Activated naive CD4-positive, alpha-beta T cell treated with Interleukin-2 at 50 U/mL for 16 hours (primary cell): ENCODE measurements around the gene HTRA3.

Source experiments
- DNase-seq: peaks from one replicate; pipeline ENCODE4 v3.0.0-alpha.2; 2020

HTRA3 gene

DNA sequence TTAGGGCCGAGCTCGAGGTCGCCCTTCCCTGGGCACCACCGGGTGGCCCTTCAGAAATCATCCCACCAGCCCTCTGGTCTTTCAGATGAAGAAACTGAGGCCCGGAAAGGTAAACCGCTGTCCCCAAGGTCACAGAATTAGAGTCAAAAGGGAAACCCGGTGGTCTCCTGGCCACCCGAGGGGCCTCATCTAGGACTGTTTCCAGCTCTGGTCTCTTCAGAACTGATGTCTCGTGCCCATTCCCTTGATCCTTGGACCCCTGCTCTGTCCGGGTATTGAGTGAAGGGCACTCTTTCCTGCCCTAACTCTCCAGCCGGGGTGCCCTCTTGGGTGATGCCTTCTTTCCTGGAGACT, 841 bp downstream of the HTRA3 start:
- no peak for DNase-seq

DNA sequence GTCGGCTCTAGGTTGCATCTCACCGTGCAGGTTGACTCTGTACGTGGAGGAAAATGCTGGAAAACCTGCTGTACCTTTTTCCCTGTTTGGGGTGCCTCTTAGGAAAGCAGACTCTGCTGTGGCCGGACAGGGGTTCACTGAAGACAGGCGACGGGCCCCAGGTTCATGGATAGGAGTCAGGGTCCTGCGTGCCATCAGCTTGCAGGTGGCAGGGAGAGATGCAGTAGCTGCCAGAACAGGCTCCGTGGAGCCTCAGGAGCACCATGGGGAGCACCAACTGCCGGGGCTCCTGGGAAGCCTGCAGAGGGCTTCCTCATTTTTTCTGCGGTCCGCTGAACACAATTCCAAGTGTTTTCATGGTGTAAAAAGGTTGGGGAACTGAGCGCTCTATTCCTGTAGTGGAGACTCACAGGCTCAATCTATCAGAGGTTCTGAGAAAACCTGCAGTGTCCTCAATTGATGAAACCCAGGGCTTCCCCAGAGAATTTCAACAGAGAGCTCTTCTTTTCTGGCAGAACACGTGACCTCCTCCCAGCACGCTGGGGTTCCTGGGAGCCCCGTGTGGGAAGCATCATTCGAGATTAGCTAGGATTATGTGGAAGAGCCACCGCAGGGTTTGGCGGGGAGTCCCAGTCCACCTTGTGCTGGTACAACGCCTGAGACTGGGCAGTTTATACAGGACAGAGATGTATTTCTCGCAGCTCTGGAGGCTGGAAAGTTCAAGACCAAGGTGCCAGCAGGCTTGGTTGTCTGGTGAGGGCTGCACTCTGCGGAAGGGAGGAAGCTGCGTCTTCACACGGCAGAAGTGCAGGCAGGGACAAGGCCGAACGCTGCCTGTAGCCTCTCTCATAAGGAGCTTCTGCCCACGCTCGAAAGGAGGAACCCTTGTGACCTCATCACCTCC, 1.6 kb downstream of the HTRA3 start:
- no peak for DNase-seq

DNA sequence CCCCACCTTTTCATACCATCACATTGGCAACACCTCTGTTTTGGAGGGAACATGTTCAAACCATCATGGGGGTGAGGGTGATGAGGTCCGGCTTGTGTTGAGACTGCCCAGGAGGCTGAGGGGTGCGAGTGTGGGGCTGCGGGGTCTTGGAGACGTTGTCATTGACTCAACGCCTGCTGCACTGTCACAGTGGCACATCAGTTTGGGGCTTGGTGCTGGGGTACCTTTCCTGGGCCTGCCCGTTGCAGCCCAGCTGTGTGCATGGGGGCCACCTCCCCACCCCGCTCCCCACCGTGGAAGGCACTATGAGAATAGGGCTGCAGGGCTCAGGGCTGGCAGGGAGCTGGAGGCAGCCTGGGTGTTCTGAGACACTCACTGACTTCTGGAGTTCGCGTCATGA, 2.3 kb downstream of the HTRA3 start:
- no peak for DNase-seq

DNA sequence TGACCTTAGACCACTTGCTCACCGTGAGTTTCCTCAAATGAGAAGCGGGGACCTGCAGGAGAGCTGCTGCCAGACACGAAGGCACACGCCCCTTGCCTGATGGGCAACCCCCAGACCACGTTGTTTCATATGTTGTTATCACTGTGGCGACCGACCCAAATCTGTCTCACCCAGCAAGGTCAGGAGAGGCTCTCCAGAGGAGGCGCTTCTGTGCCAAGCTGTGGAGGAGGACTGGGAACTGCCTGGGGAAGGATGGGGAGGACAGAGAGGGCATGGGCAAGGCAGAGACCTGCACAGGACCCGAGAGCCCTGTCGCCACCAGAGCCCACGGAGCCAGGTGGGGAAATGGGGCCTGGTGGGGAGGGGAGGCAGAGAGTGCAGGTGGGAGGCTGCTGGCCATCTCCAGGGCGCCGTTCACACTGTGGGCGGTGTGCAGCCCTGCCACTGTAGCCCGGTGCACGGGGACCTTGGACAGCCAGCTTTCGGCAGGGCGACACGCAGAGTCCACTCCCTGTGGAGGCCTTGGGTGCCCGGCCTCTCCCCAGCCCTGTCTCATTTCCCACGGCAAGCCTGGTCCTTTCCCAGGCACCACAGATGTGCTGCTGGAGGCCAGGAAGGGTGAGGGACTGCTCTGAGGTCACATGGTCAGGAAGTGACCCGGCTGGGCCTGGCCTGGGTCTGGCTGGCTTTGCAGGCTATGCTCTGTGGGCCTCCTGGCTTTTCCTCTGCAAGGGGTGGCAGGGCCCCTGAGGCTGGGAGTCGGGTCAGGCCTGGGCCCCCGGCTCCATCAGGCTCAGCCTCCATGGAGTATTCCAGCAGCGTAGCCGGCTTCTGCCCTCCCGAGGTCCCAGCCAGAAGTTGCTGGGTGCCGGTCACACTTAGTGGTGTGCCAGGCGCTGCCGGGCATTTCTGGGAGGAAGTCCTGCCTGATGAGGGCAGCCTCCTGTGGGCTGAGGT, 3.2 kb downstream of the HTRA3 start:
- no peak for DNase-seq

DNA sequence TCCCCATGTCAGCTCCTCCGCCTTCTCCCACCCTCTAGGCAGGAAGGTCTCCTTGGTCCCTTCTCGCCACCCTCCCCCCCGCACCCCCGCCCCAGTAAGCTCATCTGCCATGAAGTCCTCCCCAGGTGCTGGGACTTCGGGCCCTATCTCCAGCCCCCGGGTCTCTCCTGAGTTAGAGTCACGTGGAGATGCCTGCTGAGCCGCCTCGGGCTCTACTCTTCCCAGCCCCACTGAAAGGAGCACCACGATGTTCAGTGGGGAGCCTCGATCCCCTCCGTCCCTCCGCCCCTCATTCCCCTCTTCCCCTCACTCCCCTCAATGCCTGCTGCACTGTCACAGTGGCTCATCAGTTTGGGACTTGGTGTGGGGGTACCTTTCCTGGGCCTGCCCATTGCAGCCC, 3.9 kb downstream of the HTRA3 start:
- DNase-seq = no peak

DNA sequence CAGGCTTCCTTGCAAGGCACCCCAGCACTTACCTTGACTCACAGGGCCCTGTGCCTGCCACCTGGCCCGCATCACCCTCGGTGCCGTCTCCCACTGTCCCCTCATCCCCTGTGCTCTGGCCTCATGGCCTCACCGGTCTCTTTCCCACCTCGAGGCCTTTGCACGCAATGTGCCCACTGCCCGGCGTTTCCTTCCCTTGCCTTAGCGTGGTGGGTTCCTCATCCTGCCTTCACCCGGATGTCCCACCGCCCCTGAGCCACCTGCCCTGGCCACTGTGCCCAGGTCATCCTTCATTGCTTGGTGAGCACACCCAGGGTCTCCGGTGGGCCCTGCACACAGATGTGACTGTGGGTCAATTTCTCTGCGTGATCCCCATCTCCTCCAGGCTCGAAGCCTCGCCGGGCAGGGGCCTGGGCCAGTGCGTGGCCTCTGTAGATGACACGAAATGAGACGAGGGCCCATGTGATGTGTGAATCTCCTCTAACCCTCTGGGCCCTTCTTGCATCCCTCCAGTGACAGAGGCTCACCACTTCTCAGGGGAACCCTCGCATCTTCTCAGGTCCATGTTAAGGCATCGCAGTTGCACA, 4.6 kb downstream of the HTRA3 start:
- DNase-seq = no peak

DNA sequence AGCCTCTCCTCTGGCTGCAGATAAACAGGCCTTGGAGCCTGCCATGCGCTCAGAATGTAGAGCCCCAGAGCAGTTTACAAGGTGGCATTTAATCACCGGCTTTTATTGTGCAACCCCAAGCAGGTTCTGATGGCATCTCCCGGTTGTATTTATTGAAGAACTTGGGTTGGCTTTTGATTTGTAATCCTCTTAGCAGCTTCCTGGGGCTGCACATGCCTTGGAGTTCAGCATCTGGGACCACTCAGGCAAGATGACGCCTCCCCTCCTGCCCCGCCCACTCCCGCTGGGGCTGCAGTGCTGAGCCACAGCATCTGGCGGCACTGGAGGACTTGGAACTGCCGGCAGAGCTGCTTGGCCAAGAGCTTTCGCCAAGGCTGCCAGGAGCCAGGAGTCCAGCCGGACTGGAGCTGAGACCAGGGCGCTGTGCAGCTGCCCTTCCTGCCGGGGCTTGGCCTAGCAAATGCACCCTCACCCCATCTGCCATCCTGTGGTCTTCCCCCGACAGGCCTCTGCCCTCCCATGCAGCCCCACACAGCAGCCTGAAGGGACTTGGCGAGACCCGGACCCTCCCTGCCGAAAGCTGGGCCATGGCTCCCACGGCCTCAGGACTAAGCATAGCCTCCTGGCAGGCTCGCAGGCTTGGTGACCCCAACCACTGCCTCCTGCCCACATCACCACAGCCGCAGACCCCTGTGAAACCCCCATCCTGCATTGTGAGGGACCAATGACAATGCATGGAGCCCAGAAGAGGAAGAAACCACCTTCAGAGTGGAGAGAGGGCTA, 5.4 kb downstream of the HTRA3 start:
- no peak for DNase-seq

DNA sequence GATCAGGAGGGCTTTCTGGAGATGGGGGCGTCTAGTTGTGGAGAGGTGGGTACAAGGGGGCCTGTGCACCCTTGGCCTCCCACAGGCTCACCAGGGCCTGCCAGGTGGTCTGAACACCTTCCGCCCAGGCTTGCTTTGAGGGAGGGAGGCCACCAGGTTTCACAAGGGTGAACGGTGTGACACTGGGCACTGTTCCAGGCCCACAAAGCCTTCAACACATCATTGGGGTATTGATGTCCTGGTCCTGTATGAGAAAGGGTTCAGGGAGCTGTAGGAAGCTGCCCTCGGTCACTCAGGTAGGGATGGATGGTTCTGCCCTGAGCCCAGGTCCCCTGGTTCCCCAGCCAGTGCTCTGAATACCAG, 6.0 kb downstream of the HTRA3 start:
- DNase-seq = no peak

DNA sequence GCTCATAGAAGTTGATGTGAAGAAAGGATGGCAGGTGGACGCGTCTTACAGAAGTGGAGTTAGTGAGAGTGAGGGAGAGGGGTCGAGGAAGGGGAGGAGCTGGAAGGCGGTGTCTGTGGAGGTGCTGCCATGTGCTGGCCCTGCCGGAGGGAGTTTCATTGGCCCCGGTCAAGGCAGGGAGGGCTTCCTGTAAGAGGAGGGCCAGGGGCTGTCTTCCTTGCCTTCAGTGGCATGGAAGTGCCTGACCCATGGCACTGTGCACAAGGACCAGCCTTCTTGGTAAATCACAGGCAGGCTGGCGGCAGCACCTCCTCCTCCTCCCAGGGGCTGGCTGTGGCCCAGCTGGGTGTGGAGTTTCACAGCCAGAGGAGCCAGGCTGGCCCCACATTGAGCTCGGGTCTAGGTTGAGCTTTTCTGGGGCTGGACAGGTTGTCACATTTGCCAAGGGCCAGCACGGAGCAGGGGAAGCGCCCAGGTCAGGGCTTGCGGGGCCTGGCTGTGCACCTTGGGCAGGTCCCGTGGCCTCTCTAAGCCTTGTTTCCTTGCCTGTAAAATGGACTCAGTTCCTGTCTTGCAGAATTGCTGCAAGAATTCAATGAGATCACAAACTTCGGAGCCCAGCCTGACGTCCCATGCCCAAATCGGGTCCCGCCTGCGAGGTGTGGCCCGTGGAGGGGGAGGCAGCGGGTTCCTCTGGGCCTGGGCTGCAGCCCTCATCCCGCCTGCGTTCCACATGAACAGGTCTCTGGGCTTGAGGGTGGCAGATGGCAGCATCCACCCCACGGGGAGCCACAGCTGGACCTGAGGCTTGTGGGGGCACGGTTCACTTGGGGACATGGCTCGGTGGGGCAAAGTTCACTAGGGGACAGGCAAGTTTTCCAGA, 7.0 kb downstream of the HTRA3 start:
- no peak for DNase-seq

DNA sequence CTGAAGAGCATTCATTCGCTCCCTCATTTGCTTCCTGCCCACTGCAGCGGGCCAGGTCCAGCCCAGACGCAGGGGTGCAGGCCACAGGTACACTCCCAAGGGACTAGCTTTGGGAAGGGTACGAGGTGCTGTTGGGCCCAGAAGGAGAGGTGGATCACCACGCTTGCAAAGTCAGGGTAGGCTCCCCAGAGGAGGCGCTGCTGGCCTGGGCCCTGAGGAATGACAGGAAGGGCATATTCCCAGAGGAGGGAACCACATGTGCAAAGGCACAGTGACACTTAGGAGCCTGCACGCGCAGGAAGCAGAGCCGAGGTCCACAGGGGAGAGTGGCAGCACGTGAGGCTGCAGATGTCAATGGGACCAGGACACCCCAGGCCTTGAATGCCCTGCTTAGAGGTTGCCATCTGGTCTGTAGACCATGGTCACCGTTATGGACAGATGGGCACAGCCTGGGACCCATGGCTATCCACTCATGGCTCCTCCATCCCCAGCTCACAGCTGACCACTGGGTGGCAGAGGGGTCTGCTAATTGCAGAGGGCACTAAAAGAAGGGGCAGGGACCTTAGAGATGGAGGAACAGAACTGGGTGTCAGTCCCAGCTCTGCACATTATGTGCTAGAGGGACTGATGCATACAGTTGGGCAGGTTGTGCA, 7.9 kb downstream of the HTRA3 start:
- no peak for DNase-seq

DNA sequence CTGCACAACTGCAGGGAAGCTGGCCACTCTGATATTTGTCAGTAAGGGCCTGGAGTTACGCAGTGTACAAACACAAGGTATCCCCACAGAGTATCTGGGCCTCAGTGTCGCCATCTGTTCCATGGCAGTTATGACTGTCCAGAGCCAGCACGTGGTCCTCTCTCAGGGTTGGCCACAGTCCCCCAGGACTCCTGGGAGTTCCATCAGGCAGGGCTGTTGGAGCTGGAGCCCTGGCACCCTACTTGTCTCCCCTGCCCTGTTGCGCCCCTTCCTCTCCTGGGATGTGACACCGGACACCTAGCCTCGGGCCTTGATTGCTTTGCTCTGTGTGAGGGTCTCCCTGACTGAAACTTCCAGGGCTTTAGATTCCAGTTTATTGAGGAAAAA, 8.4 kb downstream of the HTRA3 start:
- no peak for DNase-seq

DNA sequence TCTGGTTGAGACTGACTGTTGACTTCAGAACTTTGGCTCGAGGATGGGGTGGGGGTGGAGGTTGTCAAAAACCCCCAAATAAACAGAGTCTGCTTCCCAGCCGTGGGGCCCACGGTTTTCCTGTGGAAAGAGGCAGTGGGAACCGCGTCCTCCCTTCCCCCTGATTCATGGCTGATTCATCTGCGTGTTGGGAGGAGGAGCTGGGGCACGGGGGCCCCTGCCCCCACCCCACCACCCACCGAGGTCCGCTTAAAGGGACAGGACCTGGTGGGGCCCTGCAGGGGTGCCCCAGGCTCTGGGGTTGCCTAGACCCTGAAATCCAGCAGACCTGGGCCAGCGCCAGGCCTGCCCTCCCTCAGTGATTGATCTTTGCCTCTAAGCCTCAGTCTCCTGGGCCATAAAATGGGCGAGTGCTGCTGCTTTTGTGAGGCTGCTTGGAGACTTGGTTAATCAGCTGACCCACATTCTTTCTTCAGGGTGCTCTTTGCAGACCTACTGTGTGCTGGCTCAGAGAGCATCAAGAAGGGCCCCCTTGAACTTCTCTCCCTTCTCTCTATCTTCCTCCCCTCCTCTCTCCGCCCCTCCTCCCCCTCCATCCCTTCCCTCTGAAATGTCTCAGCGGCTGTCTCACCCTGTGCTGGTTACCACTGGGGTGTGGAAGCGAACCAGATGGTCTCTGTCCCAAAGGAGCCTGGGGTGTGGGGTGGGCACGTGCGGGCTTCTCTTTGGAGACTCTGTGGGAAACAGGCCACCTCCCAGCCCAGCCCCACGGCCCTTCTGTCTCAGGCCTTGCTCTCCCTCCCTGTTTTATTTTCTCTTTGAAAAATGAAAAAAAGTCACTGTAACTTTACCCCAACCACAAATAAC, 9.1 kb downstream of the HTRA3 start:
- no peak for DNase-seq

DNA sequence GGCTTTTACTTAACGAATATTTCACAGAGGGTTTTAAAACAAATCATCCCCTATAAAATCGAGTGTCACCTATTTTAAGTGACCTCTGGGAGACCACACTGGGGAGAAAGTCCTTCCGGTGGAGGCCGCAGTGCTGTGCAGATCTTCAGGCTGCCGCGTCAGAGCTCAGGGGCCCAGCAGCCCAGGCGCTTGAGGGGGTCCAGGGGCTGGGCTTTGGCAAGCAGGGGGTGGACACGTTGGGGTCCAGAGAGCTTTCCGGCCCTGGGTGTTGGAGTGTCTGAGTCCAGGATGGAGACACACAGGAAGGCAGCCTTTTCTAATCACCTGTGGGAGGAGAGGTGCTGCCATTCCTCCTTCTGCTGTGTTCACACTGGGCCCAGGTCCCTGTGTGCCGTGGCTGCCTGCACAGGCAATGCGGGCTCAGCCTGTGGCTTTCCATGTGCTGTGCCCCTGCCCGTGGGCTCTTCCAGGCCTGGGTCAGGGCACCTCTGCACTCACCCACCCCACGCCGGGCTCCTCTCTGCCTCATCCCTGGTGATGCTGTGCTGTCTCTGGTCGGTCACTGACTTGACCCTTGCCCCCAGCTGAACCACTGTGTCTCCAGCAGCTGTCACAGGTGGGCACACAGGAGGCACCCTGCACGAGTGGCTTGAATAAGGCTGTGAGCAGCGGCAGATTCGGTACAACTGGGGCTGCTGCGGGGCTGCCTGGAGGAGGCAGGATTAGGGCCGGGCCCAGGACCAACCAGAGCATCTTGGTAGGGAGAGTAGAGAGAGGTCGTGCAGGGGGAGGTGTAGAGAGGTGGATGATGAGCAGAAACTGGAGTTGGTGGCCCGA, 10.0 kb downstream of the HTRA3 start:
- DNase-seq = no peak

DNA sequence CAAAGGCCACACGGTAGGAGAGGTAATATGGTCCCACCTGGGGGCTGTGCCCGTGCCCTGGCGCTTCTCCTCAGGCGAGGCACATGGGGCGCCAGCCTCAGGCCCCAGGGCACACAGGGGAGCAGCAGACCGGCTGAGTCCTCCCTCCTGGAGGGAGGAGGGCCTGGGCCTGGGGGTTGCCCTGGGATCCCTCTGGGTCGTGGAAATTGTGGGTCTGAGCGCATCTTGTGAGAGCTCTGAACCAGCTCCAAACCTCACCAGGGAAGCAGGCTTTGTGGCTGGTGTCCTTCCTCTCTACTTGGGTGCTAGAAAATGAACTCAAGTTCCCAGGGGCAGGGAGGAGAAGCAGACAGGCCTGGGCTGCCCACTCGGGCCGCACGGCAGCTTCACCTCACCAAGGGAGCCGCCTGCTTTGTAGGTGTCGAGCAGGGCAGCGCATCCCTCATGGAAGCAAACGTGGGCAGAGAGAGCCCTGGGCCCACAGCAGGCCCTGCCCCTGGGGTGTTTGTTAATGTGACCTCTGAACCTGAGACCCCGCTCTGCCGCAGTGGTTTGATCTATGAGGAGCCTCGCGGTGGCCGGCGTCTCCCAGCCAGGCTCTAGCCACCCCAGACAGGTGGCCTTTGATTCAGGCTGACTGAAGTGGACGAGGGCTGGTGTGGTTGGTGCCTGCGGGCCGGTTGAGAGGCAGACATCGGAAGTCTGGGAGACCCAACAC, 10.8 kb downstream of the HTRA3 start:
- no peak for DNase-seq

DNA sequence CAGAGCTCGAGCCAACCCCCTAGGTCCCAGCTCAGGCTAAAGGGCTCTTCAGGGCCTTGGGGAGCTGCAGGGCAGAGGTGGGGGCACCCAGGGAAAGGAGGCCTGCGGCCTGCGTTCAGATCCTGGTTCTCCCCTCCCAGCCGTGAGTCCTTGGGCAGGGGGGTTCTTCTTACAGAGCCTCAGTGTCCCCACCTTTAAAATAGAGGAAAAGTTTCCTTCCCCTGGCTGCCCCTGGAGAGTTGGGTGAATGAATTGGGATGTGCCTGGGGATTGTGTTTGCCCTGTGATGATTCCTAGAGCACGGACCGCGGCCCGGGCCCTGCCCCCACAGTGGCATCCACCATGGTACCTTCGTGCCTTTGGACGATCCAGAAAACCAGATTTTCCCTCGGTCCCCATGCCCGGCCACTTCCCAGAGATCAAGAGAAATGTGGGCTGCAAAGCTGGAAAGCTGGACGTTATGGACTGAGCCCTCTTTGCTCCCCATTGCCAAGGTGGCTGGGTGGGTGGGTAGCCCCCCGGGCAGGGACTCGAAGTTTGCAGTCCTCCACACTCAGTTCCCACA, 11.4 kb downstream of the HTRA3 start:
- DNase-seq = no peak

DNA sequence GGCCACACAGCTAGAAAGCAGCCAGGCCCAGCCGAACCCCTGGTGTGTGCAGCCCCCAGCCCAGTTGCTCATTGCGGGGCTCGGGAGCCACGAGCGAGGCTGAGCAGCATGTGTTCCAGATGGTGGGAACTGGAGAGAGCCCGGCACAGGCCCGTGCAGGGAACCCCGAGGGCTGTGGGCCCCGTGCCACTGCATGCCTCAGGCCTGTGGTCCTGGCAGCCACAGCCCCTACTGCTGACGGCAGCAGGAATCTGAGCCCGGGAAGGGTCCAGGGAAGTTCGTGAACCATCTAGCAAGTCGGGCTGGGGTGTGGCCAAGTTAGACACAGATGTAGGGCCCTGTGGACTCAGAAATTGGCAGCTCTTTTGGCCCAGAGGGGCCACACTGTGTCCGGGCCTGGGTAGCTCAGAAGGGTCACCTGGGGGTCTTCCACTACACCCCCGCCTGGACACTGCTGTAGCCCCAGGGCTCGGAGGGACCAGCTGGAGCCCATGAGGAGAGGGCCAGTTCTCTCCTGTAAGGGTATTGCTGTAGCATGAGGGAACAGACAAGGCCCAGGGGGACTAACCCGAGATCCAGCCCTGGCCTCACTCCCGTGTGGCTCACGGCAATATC, 12.1 kb downstream of the HTRA3 start:
- no peak for DNase-seq

DNA sequence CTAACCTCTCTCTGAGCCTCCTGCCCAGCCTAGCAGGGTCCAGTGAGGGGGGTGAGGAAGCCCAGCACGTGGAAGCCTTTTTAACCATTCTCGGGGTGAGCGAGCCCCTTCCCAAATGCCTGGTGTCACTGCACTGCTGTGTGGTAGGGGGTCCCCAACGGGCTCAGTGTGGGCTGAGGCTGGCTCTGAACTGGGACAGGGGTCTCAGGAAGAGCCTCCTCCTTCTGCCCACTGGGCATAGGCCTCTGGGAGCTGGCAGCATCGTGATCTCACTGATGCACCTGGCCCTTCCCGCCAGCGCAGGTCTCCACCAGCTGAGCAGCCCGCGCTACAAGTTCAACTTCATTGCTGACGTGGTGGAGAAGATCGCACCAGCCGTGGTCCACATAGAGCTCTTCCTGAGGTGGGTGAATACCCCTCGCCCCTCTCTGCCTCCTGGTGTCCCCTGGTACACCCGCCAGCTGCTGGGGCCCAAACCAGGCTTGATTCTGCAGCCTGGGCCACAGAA, 12.6 kb downstream of the HTRA3 start:
- no peak for DNase-seq

DNA sequence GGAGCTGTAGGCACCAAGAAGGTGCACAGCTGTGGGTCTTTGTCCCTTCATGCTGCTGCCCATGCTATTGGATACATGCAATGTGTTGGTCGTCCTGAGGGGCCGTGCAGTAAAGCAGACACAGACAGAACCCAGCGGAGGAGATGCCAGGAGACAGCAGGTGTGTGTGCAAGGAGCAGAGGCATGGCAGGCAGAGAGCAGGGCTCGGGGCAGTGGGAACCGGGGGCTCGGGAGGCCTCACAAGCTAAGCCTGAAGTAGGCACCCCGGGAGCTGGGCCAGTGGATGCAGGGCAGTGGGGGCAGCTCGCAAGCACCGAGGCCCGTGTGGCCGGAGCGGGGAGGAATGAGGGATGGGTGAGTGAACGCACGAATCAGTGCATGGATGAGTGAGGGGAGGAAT, 13.2 kb downstream of the HTRA3 start:
- DNase-seq = no peak
